ENCODE data around the gene SPEF1.

DNA sequence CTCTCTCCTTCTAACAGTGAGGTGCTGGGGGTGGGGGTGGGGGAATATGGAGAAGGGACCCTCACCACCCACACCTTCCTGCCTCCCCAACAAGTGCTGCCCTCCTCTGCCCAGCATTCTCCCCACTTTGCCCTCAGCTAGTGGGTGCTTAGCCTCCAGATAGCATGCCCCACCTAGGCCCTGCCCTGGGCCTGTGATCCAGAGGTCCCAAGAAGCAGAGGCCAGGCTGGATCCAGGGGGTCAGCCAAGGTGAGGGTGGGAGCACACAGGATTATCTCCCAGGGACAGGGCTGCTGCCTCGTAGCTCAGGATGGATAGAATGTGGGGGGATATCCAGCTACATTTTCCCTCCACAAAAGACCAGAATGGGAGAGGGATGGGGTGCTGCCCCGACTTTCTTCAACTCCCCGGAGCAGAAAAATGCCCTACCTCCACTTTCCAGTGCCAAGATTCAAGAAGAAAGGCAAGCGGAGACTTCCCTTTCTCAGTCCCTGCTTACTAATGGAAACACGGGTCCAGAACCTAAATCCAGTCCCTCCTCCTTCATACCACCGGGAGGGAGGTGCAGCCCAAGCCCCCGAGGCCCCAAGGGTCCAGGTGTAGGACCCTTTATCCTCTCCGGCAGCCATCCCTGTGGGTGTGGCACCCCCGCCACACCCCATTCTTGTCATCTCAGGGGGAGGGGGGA, 14.7 kb downstream of the SPEF1 start:
- TF ChIP-seq EP300 (IDR thresholded peaks at IDR 0.05) (no peak), POLR2A (IDR thresholded peaks at IDR 0.05) (no peak), POLR2AphosphoS5 (IDR thresholded peaks at IDR 0.05) (no peak)
- TF ChIP-seq, protein P1, sequence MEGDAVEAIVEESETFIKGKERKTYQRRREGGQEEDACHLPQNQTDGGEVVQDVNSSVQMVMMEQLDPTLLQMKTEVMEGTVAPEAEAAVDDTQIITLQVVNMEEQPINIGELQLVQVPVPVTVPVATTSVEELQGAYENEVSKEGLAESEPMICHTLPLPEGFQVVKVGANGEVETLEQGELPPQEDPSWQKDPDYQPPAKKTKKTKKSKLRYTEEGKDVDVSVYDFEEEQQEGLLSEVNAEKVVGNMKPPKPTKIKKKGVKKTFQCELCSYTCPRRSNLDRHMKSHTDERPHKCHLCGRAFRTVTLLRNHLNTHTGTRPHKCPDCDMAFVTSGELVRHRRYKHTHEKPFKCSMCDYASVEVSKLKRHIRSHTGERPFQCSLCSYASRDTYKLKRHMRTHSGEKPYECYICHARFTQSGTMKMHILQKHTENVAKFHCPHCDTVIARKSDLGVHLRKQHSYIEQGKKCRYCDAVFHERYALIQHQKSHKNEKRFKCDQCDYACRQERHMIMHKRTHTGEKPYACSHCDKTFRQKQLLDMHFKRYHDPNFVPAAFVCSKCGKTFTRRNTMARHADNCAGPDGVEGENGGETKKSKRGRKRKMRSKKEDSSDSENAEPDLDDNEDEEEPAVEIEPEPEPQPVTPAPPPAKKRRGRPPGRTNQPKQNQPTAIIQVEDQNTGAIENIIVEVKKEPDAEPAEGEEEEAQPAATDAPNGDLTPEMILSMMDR (IDR thresholded peaks at IDR 0.05): no peak

Measured in suprapubic skin (tissue), 4 donors.